HepG2 (cell line): ENCODE data around the gene ATP9A.

ENCODE experiments used
- CEBPB ChIP-seq: IDR thresholded peaks from 2 replicates; pipeline ENCODE4 v1.6.1; 2011; ENCODE audit warnings: low read depth, low read length, improper control_type of control experiment, borderline replicate concordance
- JUND ChIP-seq: sonication (generic); formaldehyde crosslinking; IDR thresholded peaks from 2 replicates; pipeline ENCODE4 v1.8.0; 2022; ENCODE audit warnings: mild to moderate bottlenecking, missing genetic modification reagents
- MYC ChIP-seq: sonication (generic); formaldehyde crosslinking; IDR thresholded peaks from 2 replicates; pipeline ENCODE4 v1.9.0; 2021; ENCODE audit warnings: missing genetic modification reagents, borderline replicate concordance
- NONO ChIP-seq, 2 experiments: fragments of 450-650 bp in 1 of 2; sonication (generic) in 1 of 2; formaldehyde crosslinking in 1 of 2; IDR thresholded peaks in 1 of 2; conservative IDR thresholded peaks in 1 of 2; 2 replicates each; pipeline versions ENCODE4 v1.6.1 to v1.8.0; 2017 to 2022; ENCODE audit warnings: mild to moderate bottlenecking in 1 of 2, missing genetic modification reagents in 1 of 2, moderate library complexity in 1 of 2
- POLR2AphosphoS5 ChIP-seq: IDR thresholded peaks from 2 replicates; pipeline ENCODE4 v1.6.1; 2012; ENCODE audit warnings: low read depth, low read length
- U2AF2 ChIP-seq: fragments of 200-400 bp; formaldehyde crosslinking; IDR thresholded peaks from 2 replicates; pipeline ENCODE4 v1.6.1; 2017; ENCODE audit warnings: low read depth, mild to moderate bottlenecking, low read length
- ZNF672 ChIP-seq: sonication (generic); formaldehyde crosslinking; IDR thresholded peaks from 2 replicates; pipeline ENCODE4 v1.8.1; 2022; ENCODE audit warnings: missing genetic modification reagents
- TF ChIP-seq, protein P1 (sequence below): sonication (generic); formaldehyde crosslinking; IDR thresholded peaks from 2 replicates; pipeline ENCODE4 v1.5.0; 2020; ENCODE audit warnings: mild to moderate bottlenecking, missing genetic modification reagents, moderate library complexity
- TF ChIP-seq, protein P2 (sequence below): sonication (generic); formaldehyde crosslinking; IDR thresholded peaks from 2 replicates; pipeline ENCODE4 v1.4.0; 2020; ENCODE audit warnings: low read depth, mild to moderate bottlenecking, missing genetic modification reagents

DNA sequence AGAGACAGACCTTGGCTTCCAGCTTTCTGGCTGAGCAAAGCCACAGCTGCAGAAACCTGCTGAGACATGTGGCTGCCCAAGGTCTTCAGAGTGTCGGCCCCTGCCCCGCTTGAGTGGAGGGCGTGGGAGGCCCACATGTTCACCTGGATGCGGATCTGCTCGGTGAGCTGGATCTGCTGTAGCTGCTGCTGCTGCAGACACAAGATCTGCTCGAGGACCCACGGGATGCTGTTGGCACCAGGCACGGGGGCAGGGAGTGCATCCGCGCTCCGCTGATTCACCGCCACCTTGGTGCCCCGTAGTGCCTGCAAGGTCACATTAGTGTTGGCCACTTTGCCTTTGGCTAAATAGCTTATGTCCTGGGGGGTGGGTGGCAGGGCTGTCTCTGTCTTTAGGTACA is 23.4 kb upstream of the ATP9A start:
- TF ChIP-seq CEBPB: no peak
- TF ChIP-seq U2AF2: no peak
- TF ChIP-seq, protein P1, sequence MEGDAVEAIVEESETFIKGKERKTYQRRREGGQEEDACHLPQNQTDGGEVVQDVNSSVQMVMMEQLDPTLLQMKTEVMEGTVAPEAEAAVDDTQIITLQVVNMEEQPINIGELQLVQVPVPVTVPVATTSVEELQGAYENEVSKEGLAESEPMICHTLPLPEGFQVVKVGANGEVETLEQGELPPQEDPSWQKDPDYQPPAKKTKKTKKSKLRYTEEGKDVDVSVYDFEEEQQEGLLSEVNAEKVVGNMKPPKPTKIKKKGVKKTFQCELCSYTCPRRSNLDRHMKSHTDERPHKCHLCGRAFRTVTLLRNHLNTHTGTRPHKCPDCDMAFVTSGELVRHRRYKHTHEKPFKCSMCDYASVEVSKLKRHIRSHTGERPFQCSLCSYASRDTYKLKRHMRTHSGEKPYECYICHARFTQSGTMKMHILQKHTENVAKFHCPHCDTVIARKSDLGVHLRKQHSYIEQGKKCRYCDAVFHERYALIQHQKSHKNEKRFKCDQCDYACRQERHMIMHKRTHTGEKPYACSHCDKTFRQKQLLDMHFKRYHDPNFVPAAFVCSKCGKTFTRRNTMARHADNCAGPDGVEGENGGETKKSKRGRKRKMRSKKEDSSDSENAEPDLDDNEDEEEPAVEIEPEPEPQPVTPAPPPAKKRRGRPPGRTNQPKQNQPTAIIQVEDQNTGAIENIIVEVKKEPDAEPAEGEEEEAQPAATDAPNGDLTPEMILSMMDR (CRISPR knock-in tag): no peak
- no peak for TF ChIP-seq ZNF672
- no peak for TF ChIP-seq MYC (CRISPR knock-in tag)
- TF ChIP-seq, protein P2, sequence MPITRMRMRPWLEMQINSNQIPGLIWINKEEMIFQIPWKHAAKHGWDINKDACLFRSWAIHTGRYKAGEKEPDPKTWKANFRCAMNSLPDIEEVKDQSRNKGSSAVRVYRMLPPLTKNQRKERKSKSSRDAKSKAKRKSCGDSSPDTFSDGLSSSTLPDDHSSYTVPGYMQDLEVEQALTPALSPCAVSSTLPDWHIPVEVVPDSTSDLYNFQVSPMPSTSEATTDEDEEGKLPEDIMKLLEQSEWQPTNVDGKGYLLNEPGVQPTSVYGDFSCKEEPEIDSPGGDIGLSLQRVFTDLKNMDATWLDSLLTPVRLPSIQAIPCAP (CRISPR knock-in tag): no peak
- TF ChIP-seq JUND (CRISPR knock-in tag): no peak
- no peak for TF ChIP-seq NONO (IDR thresholded peaks at IDR 0.05)
- no peak for TF ChIP-seq NONO (CRISPR knock-in tag; conservative IDR thresholded peaks at IDR 0.05)
- TF ChIP-seq POLR2AphosphoS5: no peak
